Upper lobe of left lung (tissue), 6 donors: ENCODE results near the gene SBK2. TPM values are rescaled to one million over a fixed set of nuclear protein-coding genes. Genes with fewer than 3 reads are reported as not detected.

Source experiments
- ATAC-seq, 2 donors: fragments of 200-7000 bp; cut with Tn5 transposase; one replicate each; pipeline ENCODE4 v1.9.1; 2022; ENCODE audit warnings: mild to moderate bottlenecking in 2 of 2, moderate library complexity in 2 of 2; ENCODE audit not compliant: low FRiP score in 2 of 2
- DNase-seq, 2 donors: peaks; one replicate each; pipeline ENCODE4 v3.0.0-alpha.2; 2019 to 2020
- H3K27ac ChIP-seq, 4 donors: fragments of 200-600 bp; sonication (generic); one replicate each; pipeline ENCODE4 v1.5.1; 2016 to 2019
- H3K27me3 ChIP-seq, 4 donors: fragments of 200-600 bp; sonication (generic); one replicate each; pipeline ENCODE4 v1.5.1; 2017 to 2019
- H3K36me3 ChIP-seq, 4 donors: fragments of 200-600 bp; sonication (generic); one replicate each; pipeline ENCODE4 v1.5.1; 2016 to 2019
- H3K4me1 ChIP-seq, 4 donors: fragments of 200-600 bp; sonication (generic); one replicate each; pipeline ENCODE4 v1.5.1; 2018 to 2019
- H3K4me3 ChIP-seq, 4 donors: fragments of 200-600 bp; sonication (generic); one replicate each; pipeline ENCODE4 v1.5.1; 2017 to 2019; ENCODE audit warnings: mild to moderate bottlenecking in 2 of 4, moderate library complexity in 1 of 4
- H3K9me3 ChIP-seq, 4 donors: fragments of 200-600 bp; sonication (generic); one replicate each; pipeline ENCODE4 v1.5.1; 2018 to 2019
- EP300 ChIP-seq, 4 donors: sonication (generic); formaldehyde crosslinking; IDR thresholded peaks; one replicate each; pipeline ENCODE4 v1.5.1; 2017; ENCODE audit warnings: antibody characterized with exemption in 4 of 4, control low read depth in 2 of 4
- POLR2A ChIP-seq, 4 donors: fragments of 450-650 bp; IDR thresholded peaks; one replicate each; pipeline ENCODE4 v1.5.1; 2016 to 2017; ENCODE audit warnings: antibody characterized with exemption in 4 of 4, mild to moderate bottlenecking in 2 of 4
- POLR2AphosphoS5 ChIP-seq, 2 donors: sonication (generic); formaldehyde crosslinking; IDR thresholded peaks; one replicate each; pipeline ENCODE4 v1.5.1; 2017; ENCODE audit warnings: antibody characterized with exemption in 2 of 2
- WGBS, 2 donors: methylation state at CpG; one replicate each; pipeline ENCODE4 v1.1.5; 2017 to 2018; 5-methylcytosine and 5-hydroxymethylcytosine counted together
- total RNA-seq, 6 donors: library from RNA; depleted of rRNA in 4 of 6; stranded (reverse); fragments of >200 nt in 4 of 6; gene quantifications; one replicate each; pipeline versions ENCODE4 v1.1.0 to v1.2.1, GENCODE V29; 2016 to 2021
- TF ChIP-seq, protein P1 (sequence below), 6 experiments: fragments of 450-650 bp in 4 of 6; fragments of 200-600 bp in 2 of 6; sonication (generic) in 2 of 6; IDR thresholded peaks; one replicate each; pipeline ENCODE4 v1.5.1; 2016 to 2019; ENCODE audit warnings: antibody characterized with exemption in 6 of 6
- donor health status: DM: no; HTN: no; CAD: no; lungs with moderate emphysema.
- donor health status: DM: no; HTN: yes; CAD: no; lungs with severe emphysema.

SBK2 gene
- total RNA-seq, 6 donors from 2014 or later, result not detected

- H3K4me3 ChIP-seq, result no peak overlapping the region
- H3K4me1 ChIP-seq, result peaks cover 35 to 44% (median 42%) of the 10 kb centered on the region in 4 donors
- peaks cover 4 to 30% (median 24%) of the 10 kb centered on the region in 4 donors for H3K36me3 ChIP-seq
- no peak for ATAC-seq
- no peak for DNase-seq
- WGBS, 2 donors, result 96% methylated on average over 5 of the region's 40 CpGs; no CpG with 5 or more reads in 1 of the 2 donors
- no peaks in the 10 kb centered on the region for H3K27me3 ChIP-seq
- no peaks in the 10 kb centered on the region for H3K9me3 ChIP-seq
- H3K27ac ChIP-seq, result no peak overlapping the region
- TF ChIP-seq EP300 (IDR thresholded peaks at IDR 0.05), result no peak
- no peak for TF ChIP-seq POLR2A (IDR thresholded peaks at IDR 0.05)
- TF ChIP-seq POLR2AphosphoS5 (IDR thresholded peaks at IDR 0.05), result no peak
- TF ChIP-seq, protein P1, sequence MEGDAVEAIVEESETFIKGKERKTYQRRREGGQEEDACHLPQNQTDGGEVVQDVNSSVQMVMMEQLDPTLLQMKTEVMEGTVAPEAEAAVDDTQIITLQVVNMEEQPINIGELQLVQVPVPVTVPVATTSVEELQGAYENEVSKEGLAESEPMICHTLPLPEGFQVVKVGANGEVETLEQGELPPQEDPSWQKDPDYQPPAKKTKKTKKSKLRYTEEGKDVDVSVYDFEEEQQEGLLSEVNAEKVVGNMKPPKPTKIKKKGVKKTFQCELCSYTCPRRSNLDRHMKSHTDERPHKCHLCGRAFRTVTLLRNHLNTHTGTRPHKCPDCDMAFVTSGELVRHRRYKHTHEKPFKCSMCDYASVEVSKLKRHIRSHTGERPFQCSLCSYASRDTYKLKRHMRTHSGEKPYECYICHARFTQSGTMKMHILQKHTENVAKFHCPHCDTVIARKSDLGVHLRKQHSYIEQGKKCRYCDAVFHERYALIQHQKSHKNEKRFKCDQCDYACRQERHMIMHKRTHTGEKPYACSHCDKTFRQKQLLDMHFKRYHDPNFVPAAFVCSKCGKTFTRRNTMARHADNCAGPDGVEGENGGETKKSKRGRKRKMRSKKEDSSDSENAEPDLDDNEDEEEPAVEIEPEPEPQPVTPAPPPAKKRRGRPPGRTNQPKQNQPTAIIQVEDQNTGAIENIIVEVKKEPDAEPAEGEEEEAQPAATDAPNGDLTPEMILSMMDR (IDR thresholded peaks at IDR 0.05), result no peak
These were observed 55.2 kb downstream of the SBK2 start for GRCh38 chr19:55481794-55482155.

DNA sequence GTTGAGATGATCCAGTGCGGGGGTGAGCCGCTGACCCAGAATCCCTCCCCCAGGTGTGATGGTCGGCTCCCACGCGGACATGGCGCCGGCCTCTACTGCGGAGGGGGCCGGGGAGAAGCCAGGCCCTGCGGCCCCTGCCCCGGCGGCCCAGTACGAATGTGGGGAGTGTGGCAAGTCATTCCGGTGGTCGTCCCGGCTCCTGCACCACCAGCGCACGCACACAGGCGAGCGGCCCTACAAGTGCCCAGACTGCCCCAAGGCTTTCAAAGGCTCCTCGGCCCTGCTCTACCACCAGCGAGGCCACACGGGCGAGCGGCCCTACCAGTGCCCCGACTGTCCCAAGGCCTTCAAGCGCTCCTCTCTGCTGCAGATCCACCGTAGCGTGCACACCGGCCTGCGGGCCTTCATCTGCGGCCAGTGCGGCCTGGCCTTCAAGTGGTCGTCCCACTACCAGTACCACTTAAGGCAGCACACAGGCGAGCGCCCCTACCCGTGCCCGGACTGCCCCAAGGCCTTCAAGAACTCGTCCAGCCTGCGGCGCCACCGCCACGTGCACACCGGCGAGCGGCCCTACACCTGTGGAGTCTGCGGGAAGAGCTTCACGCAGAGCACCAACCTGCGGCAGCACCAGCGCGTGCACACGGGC, 55.7 kb downstream of the SBK2 start:
- WGBS, 2 donors, result 96 to 97% methylated on average over 13 to 36 of the region's 52 CpGs
- peak in 1 of 2 donors; percentile 83 for DNase-seq
- Histone ChIP-seq H3K36me3 (peaks cover 4 to 30% (median 24%) of the 10 kb centered on the region in 4 donors), H3K9me3 (no peaks in the 10 kb centered on the region), H3K4me3 (no peak overlapping the region), H3K4me1 (peaks cover 30 to 39% (median 37%) of the 10 kb centered on the region in 4 donors), H3K27ac (no peak overlapping the region), H3K27me3 (no peaks in the 10 kb centered on the region)
- ATAC-seq, result no peak
- TF ChIP-seq, protein P1 (IDR thresholded peaks at IDR 0.05), result no peak
- TF ChIP-seq POLR2A (IDR thresholded peaks at IDR 0.05), result no peak
- TF ChIP-seq POLR2AphosphoS5 (IDR thresholded peaks at IDR 0.05), result no peak
- TF ChIP-seq EP300 (IDR thresholded peaks at IDR 0.05), result no peak

- H3K4me1 ChIP-seq, result peaks cover 22 to 31% (median 27%) of the 10 kb centered on the region in 4 donors
These were observed 57.3 kb downstream of the SBK2 start for GRCh38 chr19:55479451-55480230.

DNA sequence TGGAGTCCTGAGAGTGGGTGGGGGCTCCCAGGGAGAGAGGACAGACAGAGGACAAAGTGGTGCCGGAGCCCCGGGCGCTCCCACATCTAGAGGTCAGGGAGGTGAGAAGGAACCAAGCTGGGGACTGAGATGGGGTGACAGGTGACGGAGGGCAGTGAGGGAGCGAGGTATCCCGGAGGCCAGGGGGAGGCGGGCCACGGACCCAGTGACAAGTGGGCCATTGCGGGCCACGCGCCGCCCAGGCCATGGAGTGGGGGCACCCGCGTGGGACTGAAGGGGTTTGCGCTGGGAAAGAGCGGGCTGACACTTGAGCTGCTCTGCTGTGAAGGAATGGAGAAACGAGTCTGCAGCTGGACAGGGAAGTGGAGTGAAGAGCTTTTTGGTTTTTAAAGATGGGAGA, 57.9 kb downstream of the SBK2 start:
- DNase-seq, result peak in 1 of 2 donors; percentile 78
- peaks cover 4 to 30% (median 24%) of the 10 kb centered on the region in 4 donors for H3K36me3 ChIP-seq
- H3K27me3 ChIP-seq, result no peaks in the 10 kb centered on the region
- H3K27ac ChIP-seq, result no peak overlapping the region
- H3K4me3 ChIP-seq, result no peak overlapping the region
- 83 to 86% methylated on average over 17 of the region's 17 CpGs for WGBS, 2 donors
- H3K9me3 ChIP-seq, result no peaks in the 10 kb centered on the region
- TF ChIP-seq, protein P1 (IDR thresholded peaks at IDR 0.05), result no peak
- no peak for TF ChIP-seq POLR2AphosphoS5 (IDR thresholded peaks at IDR 0.05)
- no peak for TF ChIP-seq POLR2A (IDR thresholded peaks at IDR 0.05)
- no peak for TF ChIP-seq EP300 (IDR thresholded peaks at IDR 0.05)
- H3K4me1 ChIP-seq, result peaks cover 16 to 25% (median 21%) of the 10 kb centered on the region in 4 donors
- ATAC-seq, result no peak

More at GRCh38 chr19:55479451-55480230, 57.3 kb downstream of the SBK2 start:
- Histone ChIP-seq H3K27me3 (no peaks in the 10 kb centered on the region), H3K4me3 (no peak overlapping the region), H3K9me3 (no peaks in the 10 kb centered on the region), H3K27ac (no peak overlapping the region), H3K36me3 (peaks cover 4 to 30% (median 24%) of the 10 kb centered on the region in 4 donors)
- TF ChIP-seq, protein P1 (IDR thresholded peaks at IDR 0.05), result no peak
- TF ChIP-seq POLR2AphosphoS5 (IDR thresholded peaks at IDR 0.05) (no peak), EP300 (IDR thresholded peaks at IDR 0.05) (no peak), POLR2A (IDR thresholded peaks at IDR 0.05) (no peak)
- ATAC-seq (no peak), DNase-seq (no peak)
- 70 to 72% methylated on average over 14 to 15 of the region's 15 CpGs for WGBS, 2 donors

Other genes with a start within 250 kb of the SBK2 start
- gene TMEM150B, start 211.8 kb downstream of the SBK2 start, total RNA-seq, result 10 to 100 TPM in 5 of 6 donors, 1 to 10 TPM in 1; 8.2 to 67.7 (median 29.7) TPM
- gene KMT5C, start 197.3 kb downstream of the SBK2 start, total RNA-seq, result 100 to 1,000 TPM in 1 of 6 donors, 10 to 100 TPM in 4, 1 to 10 TPM in 1; 9.1 to 111 (median 15.6) TPM
- under 1 TPM in 1 of 6 donors, not detected in 5; 0.20 TPM for gene COX6B2, start 182.4 kb downstream of the SBK2 start, total RNA-seq
- gene GARIN5B, start 173.9 kb downstream of the SBK2 start, total RNA-seq, result not detected
- gene IL11, start 166.7 kb downstream of the SBK2 start, total RNA-seq, result under 1 TPM in 2 of 6 donors, not detected in 4; 0.20 to 0.34 TPM
- 10 to 100 TPM in 4 of 6 donors, 1 to 10 TPM in 1, under 1 TPM in 1; 0.92 to 48.6 (median 20.9) TPM for gene TMEM190, start 160.3 kb downstream of the SBK2 start, total RNA-seq
- 10 to 100 TPM; 22.0 to 54.6 (median 36.0) TPM for gene TMEM238, start 152.8 kb downstream of the SBK2 start, total RNA-seq
- gene RPL28, start 151.2 kb downstream of the SBK2 start, total RNA-seq, result 1,000 to 10,000 TPM in 2 of 6 donors, 100 to 1,000 TPM in 4; 308 to 1,892 (median 534) TPM
- 10 to 100 TPM in 5 of 6 donors, 1 to 10 TPM in 1; 6.5 to 31.6 (median 19.0) TPM for gene UBE2S, start 129.3 kb downstream of the SBK2 start, total RNA-seq
- not detected for gene SHISA7, start 93.8 kb downstream of the SBK2 start, total RNA-seq
- gene ISOC2, start 75.5 kb downstream of the SBK2 start, total RNA-seq, result 10 to 100 TPM in 5 of 6 donors, 1 to 10 TPM in 1; 4.2 to 44.8 (median 36.7) TPM
- not detected for gene C19orf85, start 72.4 kb downstream of the SBK2 start, total RNA-seq
- 10 to 100 TPM in 5 of 6 donors, 1 to 10 TPM in 1; 9.9 to 32.1 (median 12.4) TPM for gene ZNF628, start 60.5 kb downstream of the SBK2 start, total RNA-seq
- 10 to 100 TPM; 13.1 to 19.2 (median 16.3) TPM for gene NAT14, start 51.9 kb downstream of the SBK2 start, total RNA-seq
- gene SSC5D, start 48.7 kb downstream of the SBK2 start, total RNA-seq, result 10 to 100 TPM in 1 of 6 donors, 1 to 10 TPM in 4, under 1 TPM in 1; 0.39 to 10.1 (median 6.7) TPM
- gene SBK3, start 8.4 kb upstream of the SBK2 start, total RNA-seq, result 1 to 10 TPM in 1 of 6 donors, under 1 TPM in 2, not detected in 3; 0.30 to 1.6 (median 0.94) TPM
- 10 to 100 TPM in 2 of 6 donors, 1 to 10 TPM in 4; 3.5 to 19.2 (median 8.4) TPM for gene ZNF579, start 43.7 kb upstream of the SBK2 start, total RNA-seq
- gene FIZ1, start 62.4 kb upstream of the SBK2 start, total RNA-seq, result 10 to 100 TPM; 11.1 to 21.6 (median 16.3) TPM
- 10 to 100 TPM; 19.9 to 58.7 (median 34.9) TPM for gene ZNF524, start 63.2 kb upstream of the SBK2 start, total RNA-seq
- 10 to 100 TPM in 4 of 6 donors, 1 to 10 TPM in 2; 7.7 to 39.8 (median 20.6) TPM for gene ZNF865, start 68.5 kb upstream of the SBK2 start, total RNA-seq
- gene ZNF784, start 87.4 kb upstream of the SBK2 start, total RNA-seq, result 10 to 100 TPM in 2 of 6 donors, 1 to 10 TPM in 4; 6.8 to 14.7 (median 8.6) TPM
- 10 to 100 TPM; 28.1 to 84.1 (median 38.0) TPM for gene ZNF580, start 103.9 kb upstream of the SBK2 start, total RNA-seq
- 10 to 100 TPM; 15.6 to 38.8 (median 21.9) TPM for gene ZNF581, start 106.5 kb upstream of the SBK2 start, total RNA-seq
- 10 to 100 TPM; 15.3 to 44.0 (median 17.1) TPM for gene CCDC106, start 111.1 kb upstream of the SBK2 start, total RNA-seq
- gene U2AF2, start 117.9 kb upstream of the SBK2 start, total RNA-seq, result 100 to 1,000 TPM in 4 of 6 donors, 10 to 100 TPM in 2; 57.7 to 294 (median 157) TPM
- 100 to 1,000 TPM in 4 of 6 donors, 10 to 100 TPM in 2; 59.7 to 357 (median 126) TPM for gene EPN1, start 138.1 kb upstream of the SBK2 start, total RNA-seq
- gene NLRP9, start 201.3 kb upstream of the SBK2 start, total RNA-seq, result not detected
- gene RFPL4A, start 222.0 kb upstream of the SBK2 start, total RNA-seq, result not detected
- gene RFPL4AL1, start 232.0 kb upstream of the SBK2 start, total RNA-seq, result not detected